Activated CD8-positive, alpha-beta T cell treated with anti-CD3 and anti-CD28 coated beads for 36 hours (primary cell): ENCODE data around the gene ELL2. TPM values are rescaled to one million over a fixed set of nuclear protein-coding genes. Genes with fewer than 3 reads are reported as not detected.

Experiments used
- ATAC-seq: fragments of 200-7000 bp; cut with Tn5 transposase; one replicate; pipeline ENCODE4 v1.10.0; 2021; ENCODE audit warnings: mild to moderate bottlenecking, moderate library complexity
- CTCF ChIA-PET: fragments of 350-600 bp; sonication (Branson Sonifier 250); formaldehyde crosslinking; loops from one replicate; lab custom pipeline; 2021; ENCODE audit warnings: antibody characterized with exemption; lab: Charles Lee
- POLR2A ChIA-PET: fragments of 350-600 bp; sonication (Branson Sonifier 250); formaldehyde crosslinking; loops from one replicate; lab custom pipeline; 2021; ENCODE audit warnings: antibody characterized with exemption; lab: Charles Lee
- DNase-seq: peaks from one replicate; pipeline ENCODE4 v3.0.0-alpha.2; 2020
- H3K27ac Mint-ChIP-seq: one replicate; pipeline ENCODE4 v1.8.0; 2021; ENCODE audit warnings: mild to moderate bottlenecking, mixed read lengths
- H3K27me3 Mint-ChIP-seq: one replicate; pipeline ENCODE4 v1.8.0; 2021; ENCODE audit warnings: mixed read lengths
- H3K36me3 Mint-ChIP-seq: one replicate; pipeline ENCODE4 v1.8.0; 2021; ENCODE audit warnings: low read depth, mixed read lengths
- H3K4me1 Mint-ChIP-seq: one replicate; pipeline ENCODE4 v1.8.0; 2021; ENCODE audit warnings: low read depth, mixed read lengths
- H3K4me3 Mint-ChIP-seq: one replicate; pipeline ENCODE4 v1.8.0; 2021; ENCODE audit warnings: mild to moderate bottlenecking, moderate library complexity, mixed read lengths
- H3K9me3 Mint-ChIP-seq: one replicate; pipeline ENCODE4 v1.8.0; 2021; ENCODE audit warnings: mixed read lengths
- CTCF ChIP-seq: fragments of 200-600 bp; IDR thresholded peaks from one replicate; pipeline ENCODE4 v1.8.0; 2022; ENCODE audit warnings: antibody characterized with exemption, mild to moderate bottlenecking
- intact Hi-C: fragments of 100-400 bp; cut with micrococcal nuclease; formaldehyde crosslinking; loops from one replicate; pipeline ENCODE4 v1.10.0; 2022
- total RNA-seq, 2 experiments: library from RNA; stranded (reverse); gene quantifications; one replicate each; pipeline ENCODE4 v1.2.3, GENCODE V29; 2021

The ELL2 gene
- total RNA-seq, 2 experiments from 2014 or later = 39.7 to 46.3 TPM

DNA sequence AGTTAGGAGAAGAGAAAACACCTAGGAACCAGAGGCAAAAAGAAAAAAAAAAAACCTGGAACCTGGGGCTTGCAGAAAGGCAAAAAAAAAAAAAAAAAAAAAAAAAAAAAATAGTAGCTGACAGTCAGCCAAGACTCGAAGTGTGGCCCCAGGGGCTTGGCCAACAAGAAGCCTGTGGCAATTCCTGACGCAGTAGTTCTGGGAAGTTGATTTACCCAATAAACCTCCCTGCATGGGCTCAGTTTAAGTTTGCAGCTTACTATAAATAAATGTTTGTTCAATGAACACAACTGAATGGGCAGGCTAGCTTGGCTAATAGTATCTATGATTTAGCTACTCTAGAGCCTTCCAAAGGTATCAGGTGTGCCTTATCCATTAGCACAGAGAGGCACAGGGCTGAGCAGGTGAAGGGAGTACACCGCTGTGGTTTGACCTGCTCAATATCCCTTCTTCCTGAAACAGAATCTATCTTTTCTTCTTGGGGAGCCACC, 117.9 kb downstream of the ELL2 start:
- no peak for DNase-seq
- H3K9me3 Mint-ChIP-seq = no peaks in the 10 kb centered on the region
- ChIA-PET POLR2A (interaction anchor here (0.7 to 1.2 kb wide), 3 partner anchors 9 to 64 kb away, joined by 3 read pairs; no protein-coding TSS in a partner anchor), CTCF (interaction anchor here (0.6 to 25.0 kb wide), 13 partner anchors 9 to 758 kb away, joined by 3 to 628 read pairs (median 4); partner anchors contain the start of gene GLRX)
- no peak for TF ChIP-seq CTCF
- H3K36me3 Mint-ChIP-seq = no peaks in the 10 kb centered on the region
- no peaks in the 10 kb centered on the region for H3K27me3 Mint-ChIP-seq
- peaks cover 17% of the 10 kb centered on the region for H3K4me1 Mint-ChIP-seq
- no peak overlapping the region for H3K4me3 Mint-ChIP-seq
- intact Hi-C loops = loop anchor here (5.0 kb wide), 3 partner anchors 36 to 201 kb away; no protein-coding TSS in a partner anchor
- ATAC-seq = no peak
- H3K27ac Mint-ChIP-seq = no peak overlapping the region

GRCh38 chr5:95842854-95843544, 118.7 kb downstream of the ELL2 start:
- Mint-ChIP-seq H3K4me3 (no peak overlapping the region), H3K36me3 (no peaks in the 10 kb centered on the region), H3K27ac (peak overlapping the region; percentile 79), H3K4me1 (peaks cover 18% of the 10 kb centered on the region), H3K27me3 (no peaks in the 10 kb centered on the region), H3K9me3 (no peaks in the 10 kb centered on the region)
- intact Hi-C loops = loop anchor here (5.0 kb wide), 3 partner anchors 36 to 201 kb away; no protein-coding TSS in a partner anchor
- ChIA-PET POLR2A (interaction anchor here (0.7 to 1.2 kb wide), 3 partner anchors 9 to 64 kb away, joined by 3 read pairs; no protein-coding TSS in a partner anchor), CTCF (interaction anchor here (0.6 to 25.0 kb wide), 16 partner anchors 9 to 759 kb away, joined by 3 to 628 read pairs (median 4); partner anchors contain the start of gene GLRX)
- peak; percentile 81 for DNase-seq
- ATAC-seq = peak; percentile 84
- TF ChIP-seq CTCF = no peak

DNA sequence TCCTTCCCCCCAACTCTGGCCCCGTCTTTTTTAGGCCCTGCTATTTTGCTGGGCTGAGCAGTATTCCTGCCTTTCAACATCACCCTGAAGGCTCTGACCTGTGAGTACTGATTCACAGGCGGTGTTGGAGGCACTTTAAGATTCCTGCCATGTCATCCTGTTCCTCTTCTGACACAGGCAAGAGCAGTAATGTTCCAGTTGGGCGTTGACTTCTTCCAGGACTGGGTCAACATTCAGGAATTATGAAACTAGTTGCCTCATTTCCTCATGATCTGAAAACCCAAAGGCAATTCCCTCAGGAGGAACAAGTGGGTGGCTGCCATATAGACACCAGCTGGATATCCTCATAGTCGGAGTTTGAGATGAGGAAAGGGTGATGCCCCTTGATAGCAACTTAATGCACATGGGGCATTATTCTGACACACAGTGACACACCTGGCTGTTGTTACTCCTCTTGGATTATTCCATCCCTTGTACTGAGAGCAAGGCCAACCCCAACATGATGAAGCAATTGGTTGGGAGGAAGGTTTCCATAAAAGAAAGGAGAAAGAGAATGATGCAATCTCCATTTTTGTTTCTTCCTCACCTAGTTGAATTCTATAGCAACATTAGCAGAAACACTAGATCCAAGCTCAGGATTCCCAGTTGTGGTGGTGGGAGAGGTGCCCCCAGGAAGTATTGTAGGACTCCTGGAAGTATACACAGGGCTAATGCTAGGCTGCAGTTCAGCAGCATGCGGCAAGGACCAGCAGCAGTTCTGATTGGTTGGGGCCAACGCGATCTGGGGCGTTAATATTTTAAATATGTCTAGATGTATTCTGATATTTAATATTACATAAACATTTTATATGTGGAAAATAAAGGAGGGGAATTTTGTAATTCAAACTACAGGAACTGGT, 119.5 kb downstream of the ELL2 start:
- DNase-seq = no peak
- POLR2A ChIA-PET = no interaction called here
- Mint-ChIP-seq H3K4me3 (no peak overlapping the region), H3K4me1 (peaks cover 23% of the 10 kb centered on the region), H3K9me3 (no peaks in the 10 kb centered on the region), H3K36me3 (no peaks in the 10 kb centered on the region), H3K27me3 (no peaks in the 10 kb centered on the region), H3K27ac (no peak overlapping the region)
- intact Hi-C loops = loop anchor here (5.0 kb wide), 3 partner anchors 35 to 200 kb away; no protein-coding TSS in a partner anchor
- CTCF ChIA-PET = interaction anchor here (0.8 to 25.0 kb wide), 8 partner anchors 8 to 178 kb away, joined by 3 to 628 read pairs (median 8); partner anchors contain the start of gene GLRX
- ATAC-seq = no peak
- TF ChIP-seq CTCF = no peak

DNA sequence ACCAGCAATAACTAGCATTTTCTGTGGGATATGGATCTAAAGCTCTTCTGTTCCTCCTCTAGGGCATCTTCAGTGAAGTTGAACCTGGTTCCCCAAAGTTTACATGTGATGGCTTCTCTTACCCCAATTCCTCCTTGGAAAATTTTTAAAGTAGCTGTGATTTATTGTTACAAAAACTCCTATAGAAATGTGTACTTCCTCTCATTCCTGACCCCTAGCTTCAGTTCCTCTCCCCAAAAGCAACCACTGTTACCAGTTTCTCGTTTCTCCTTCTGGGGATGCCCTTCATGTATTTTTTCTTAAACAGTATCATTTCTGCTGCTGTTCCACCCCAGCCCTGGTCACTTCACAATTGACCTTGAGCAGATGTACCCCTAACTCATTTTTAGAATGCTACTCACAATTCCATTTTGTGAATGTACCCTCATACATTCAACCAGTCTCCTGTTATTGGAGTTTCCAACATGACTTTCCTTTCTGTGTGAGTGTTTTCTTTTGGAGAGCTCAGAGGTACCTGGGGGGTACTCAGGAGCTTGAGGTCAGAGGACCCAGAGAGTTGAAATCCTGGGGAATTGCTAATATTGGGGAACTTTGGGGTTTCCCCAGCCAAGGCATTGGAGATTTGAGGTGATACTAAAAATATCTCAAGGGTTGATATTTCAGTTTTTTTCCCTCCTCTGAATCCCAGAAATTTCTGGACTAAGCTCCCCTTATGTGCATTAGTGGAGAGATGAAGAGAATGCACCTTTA, 120.5 kb downstream of the ELL2 start:
- CTCF ChIA-PET = interaction anchor here (0.7 to 25.0 kb wide), 9 partner anchors 9 to 177 kb away, joined by 3 to 628 read pairs (median 4); partner anchors contain the start of gene GLRX
- no peak overlapping the region for H3K27ac Mint-ChIP-seq
- H3K4me3 Mint-ChIP-seq = no peak overlapping the region
- DNase-seq (no peak), ATAC-seq (no peak)
- no peaks in the 10 kb centered on the region for H3K27me3 Mint-ChIP-seq
- no peaks in the 10 kb centered on the region for H3K9me3 Mint-ChIP-seq
- no peaks in the 10 kb centered on the region for H3K36me3 Mint-ChIP-seq
- no peak for TF ChIP-seq CTCF
- POLR2A ChIA-PET = no interaction called here
- intact Hi-C loops = loop anchor here (5.0 kb wide), 3 partner anchors 34 to 199 kb away; no protein-coding TSS in a partner anchor
- peaks cover 33% of the 10 kb centered on the region for H3K4me1 Mint-ChIP-seq
